ENCODE measurements around the gene SMYD3. TPM values are rescaled to one million over a fixed set of nuclear protein-coding genes. Genes with fewer than 3 reads are reported as not detected.

SMYD3 gene
- total and polyA plus RNA-seq, 2 donors (not counting 1 experiment from before 2014, with no cell fraction given): 9.7 to 37.2 TPM

DNA sequence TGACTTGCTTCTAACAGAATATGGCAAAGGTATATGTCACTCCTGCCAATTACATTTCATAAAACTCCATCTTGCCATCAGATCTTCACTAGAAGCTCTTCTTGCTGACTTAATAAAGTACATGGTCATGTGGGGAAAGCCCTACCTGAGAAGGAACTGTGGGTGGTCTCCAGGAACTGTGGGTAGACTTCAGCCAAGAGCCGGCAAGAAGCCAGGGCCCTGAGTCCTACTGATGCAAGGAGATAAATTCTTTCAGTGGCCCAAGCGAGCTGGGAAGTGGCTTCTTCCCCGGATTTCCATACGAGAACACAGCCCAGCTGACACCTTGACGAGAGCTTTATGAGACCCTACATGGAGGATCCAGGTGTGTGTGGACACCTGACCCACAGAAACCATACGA, 228.7 kb downstream of the SMYD3 start:
- DNase-seq (no peak), ATAC-seq (ENCODE audit: low read depth) (no peak)
- Histone ChIP-seq H3K4me1 (ENCODE audit: control insufficient read depth in 2 of 2, insufficient read depth in 2 of 2, low read length in 2 of 2) (no peaks in the 10 kb centered on the region), H2AFZ (ENCODE audit: insufficient read depth, low read depth, low read length, poor library complexity, severe bottlenecking) (no peak overlapping the region), H3K79me2 (ENCODE audit: control insufficient read depth, insufficient read depth, low read length) (no peaks in the 10 kb centered on the region), H3K4me3 (ENCODE audit: control extremely low read depth in 1 of 5, extremely low read depth in 1 of 5, insufficient read depth in 1 of 5, low read depth in 2 of 5, low read length in 4 of 5) (no peak overlapping the region), H3K9me3 (ENCODE audit: control extremely low read depth in 1 of 3, control insufficient read depth in 2 of 3, insufficient read depth in 1 of 3, low read length in 2 of 3) (no peaks in the 10 kb centered on the region), H3K9ac (ENCODE audit: low read length) (no peak overlapping the region), H3K27me3 (replicated peaks in 1 of 4; ENCODE audit: control extremely low read depth in 1 of 4, control insufficient read depth in 3 of 4, insufficient read depth in 4 of 4, low read length in 3 of 4) (no peaks in the 10 kb centered on the region), H3K4me2 (replicated peaks; ENCODE audit: low read depth, low read length, poor library complexity, severe bottlenecking) (no peak overlapping the region), H3K27ac (ENCODE audit: low read length in 2 of 2) (no peak overlapping the region), H3K36me3 (replicated peaks in 1 of 2; ENCODE audit: control extremely low read depth in 1 of 2, control insufficient read depth in 1 of 2, extremely low read depth in 1 of 2, insufficient read depth in 2 of 2, low read length in 1 of 2) (no peaks in the 10 kb centered on the region), H4K20me1 (ENCODE audit: control insufficient read depth, insufficient read depth, low read length, poor library complexity, severe bottlenecking) (no peaks in the 10 kb centered on the region)
- WGBS (ENCODE audit: insufficient coverage): 97% methylated on average over 5 of the region's 6 CpGs
- Mint-ChIP-seq H3K9me3 (ENCODE audit: insufficient read depth) (no peaks in the 10 kb centered on the region), H3K4me3 (no peak overlapping the region), H3K4me1 (no peaks in the 10 kb centered on the region), H3K27me3 (no peaks in the 10 kb centered on the region), H3K27ac (no peak overlapping the region)
- intact Hi-C loops (cut with micrococcal nuclease): no loop called here
- ChIA-PET CTCF (no interaction called here), POLR2A (no interaction called here)
- TF ChIP-seq, protein P1, sequence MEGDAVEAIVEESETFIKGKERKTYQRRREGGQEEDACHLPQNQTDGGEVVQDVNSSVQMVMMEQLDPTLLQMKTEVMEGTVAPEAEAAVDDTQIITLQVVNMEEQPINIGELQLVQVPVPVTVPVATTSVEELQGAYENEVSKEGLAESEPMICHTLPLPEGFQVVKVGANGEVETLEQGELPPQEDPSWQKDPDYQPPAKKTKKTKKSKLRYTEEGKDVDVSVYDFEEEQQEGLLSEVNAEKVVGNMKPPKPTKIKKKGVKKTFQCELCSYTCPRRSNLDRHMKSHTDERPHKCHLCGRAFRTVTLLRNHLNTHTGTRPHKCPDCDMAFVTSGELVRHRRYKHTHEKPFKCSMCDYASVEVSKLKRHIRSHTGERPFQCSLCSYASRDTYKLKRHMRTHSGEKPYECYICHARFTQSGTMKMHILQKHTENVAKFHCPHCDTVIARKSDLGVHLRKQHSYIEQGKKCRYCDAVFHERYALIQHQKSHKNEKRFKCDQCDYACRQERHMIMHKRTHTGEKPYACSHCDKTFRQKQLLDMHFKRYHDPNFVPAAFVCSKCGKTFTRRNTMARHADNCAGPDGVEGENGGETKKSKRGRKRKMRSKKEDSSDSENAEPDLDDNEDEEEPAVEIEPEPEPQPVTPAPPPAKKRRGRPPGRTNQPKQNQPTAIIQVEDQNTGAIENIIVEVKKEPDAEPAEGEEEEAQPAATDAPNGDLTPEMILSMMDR (IDR thresholded peaks at IDR 0.05): no peak
- TF ChIP-seq EZH2 (IDR thresholded peaks at IDR 0.05; ENCODE audit: borderline replicate concordance, insufficient read depth, low read depth, low read length, poor library complexity, severe bottlenecking): no peak

DNA sequence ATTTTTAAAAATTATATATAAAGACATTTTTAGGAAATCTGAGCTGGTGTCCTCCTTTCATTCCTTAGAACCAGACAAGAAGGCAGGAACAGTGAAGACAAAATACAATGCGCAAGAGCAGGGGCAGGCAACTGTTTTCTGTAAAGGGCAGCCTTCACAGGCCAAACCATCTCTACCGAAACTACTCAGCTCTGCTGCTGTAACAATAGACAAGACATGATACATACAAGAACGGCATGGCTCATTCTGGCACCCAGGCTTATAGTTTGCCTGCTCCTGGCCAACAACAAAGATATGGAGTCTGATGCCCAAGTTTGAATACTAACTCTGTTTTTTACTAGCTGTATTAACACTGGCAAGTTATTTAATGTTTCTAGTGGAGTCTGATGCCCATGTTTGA, 232.0 kb downstream of the SMYD3 start:
- Mint-ChIP-seq H3K4me1 (no peaks in the 10 kb centered on the region), H3K27ac (no peak overlapping the region), H3K4me3 (no peak overlapping the region), H3K27me3 (no peaks in the 10 kb centered on the region), H3K9me3 (ENCODE audit: insufficient read depth) (no peaks in the 10 kb centered on the region)
- no peak overlapping the region for H3K27ac ChIP-seq (ENCODE audit: low read length in 2 of 2)
- H3K4me3 ChIP-seq (ENCODE audit: control extremely low read depth in 1 of 5, extremely low read depth in 1 of 5, insufficient read depth in 1 of 5, low read depth in 2 of 5, low read length in 4 of 5): no peak overlapping the region
- intact Hi-C loops (cut with micrococcal nuclease): no loop called here
- H3K79me2 ChIP-seq (ENCODE audit: control insufficient read depth, insufficient read depth, low read length): no peaks in the 10 kb centered on the region
- ChIA-PET CTCF (no interaction called here), POLR2A (no interaction called here)
- no peak overlapping the region for H3K9ac ChIP-seq (ENCODE audit: low read length)
- DNase-seq (no peak), ATAC-seq (ENCODE audit: low read depth) (no peak)
- 97% methylated on average over 3 of the region's 3 CpGs for WGBS (ENCODE audit: insufficient coverage)
- no peaks in the 10 kb centered on the region for H3K9me3 ChIP-seq (ENCODE audit: control extremely low read depth in 1 of 3, control insufficient read depth in 2 of 3, insufficient read depth in 1 of 3, low read length in 2 of 3)
- no peaks in the 10 kb centered on the region for H3K4me1 ChIP-seq (ENCODE audit: control insufficient read depth in 2 of 2, insufficient read depth in 2 of 2, low read length in 2 of 2)
- no peaks in the 10 kb centered on the region for H3K27me3 ChIP-seq (replicated peaks in 1 of 4; ENCODE audit: control extremely low read depth in 1 of 4, control insufficient read depth in 3 of 4, insufficient read depth in 4 of 4, low read length in 3 of 4)
- TF ChIP-seq, protein P1 (IDR thresholded peaks at IDR 0.05): no peak
- TF ChIP-seq EZH2 (IDR thresholded peaks at IDR 0.05; ENCODE audit: borderline replicate concordance, insufficient read depth, low read depth, low read length, poor library complexity, severe bottlenecking): no peak
- H4K20me1 ChIP-seq (ENCODE audit: control insufficient read depth, insufficient read depth, low read length, poor library complexity, severe bottlenecking): no peaks in the 10 kb centered on the region
- H2AFZ ChIP-seq (ENCODE audit: insufficient read depth, low read depth, low read length, poor library complexity, severe bottlenecking): no peak overlapping the region
- no peaks in the 10 kb centered on the region for H3K36me3 ChIP-seq (replicated peaks in 1 of 2; ENCODE audit: control extremely low read depth in 1 of 2, control insufficient read depth in 1 of 2, extremely low read depth in 1 of 2, insufficient read depth in 2 of 2, low read length in 1 of 2)
- no peak overlapping the region for H3K4me2 ChIP-seq (replicated peaks; ENCODE audit: low read depth, low read length, poor library complexity, severe bottlenecking)
